H9 (cell line): ENCODE results near the gene ADAM8. TPM values are rescaled to one million over a fixed set of nuclear protein-coding genes. Genes with fewer than 3 reads are reported as not detected.

ENCODE experiments used
- DNase-seq: peaks from one replicate; pipeline ENCODE4 v3.0.0-alpha.2; 2017
- H2AFZ ChIP-seq: one replicate; pipeline ENCODE4 v1.6.1; 2013; ENCODE audit warnings: mild to moderate bottlenecking, low read length, control low read depth, moderate library complexity
- H2AK5ac ChIP-seq: 2 replicates; pipeline ENCODE4 v1.6.1; 2013; ENCODE audit warnings: low read length, control low read depth, mixed read lengths; ENCODE audit not compliant: insufficient read length
- H2BK120ac ChIP-seq: one replicate; pipeline ENCODE4 v1.6.1; 2013; ENCODE audit warnings: low read depth, mild to moderate bottlenecking, low read length, control low read depth, inconsistent platforms; ENCODE audit not compliant: poor library complexity, severe bottlenecking
- H2BK12ac ChIP-seq: 2 replicates; pipeline ENCODE4 v1.6.1; 2013; ENCODE audit warnings: low read length, control low read depth, mixed read lengths, low read depth; ENCODE audit not compliant: insufficient read length
- H2BK15ac ChIP-seq: 2 replicates; pipeline ENCODE4 v1.6.1; 2013; ENCODE audit warnings: low read depth, low read length, control low read depth
- H2BK20ac ChIP-seq: one replicate; pipeline ENCODE4 v1.6.1; 2013; ENCODE audit warnings: low read depth, mild to moderate bottlenecking, low read length, control low read depth, inconsistent platforms; ENCODE audit not compliant: poor library complexity, severe bottlenecking
- H2BK5ac ChIP-seq: 2 replicates; pipeline ENCODE4 v1.6.1; 2013; ENCODE audit warnings: low read length, control low read depth, mixed read lengths; ENCODE audit not compliant: insufficient read length
- H3K14ac ChIP-seq: 2 replicates; pipeline ENCODE4 v1.6.1; 2013; ENCODE audit warnings: low read length, control low read depth; ENCODE audit not compliant: insufficient read depth
- H3K18ac ChIP-seq: 2 replicates; pipeline ENCODE4 v1.6.1; 2013; ENCODE audit warnings: low read depth, mild to moderate bottlenecking, mixed read lengths, low read length, control low read depth; ENCODE audit not compliant: insufficient read length
- H3K23ac ChIP-seq: 2 replicates; pipeline ENCODE4 v1.6.1; 2013; ENCODE audit warnings: low read length, control low read depth, mixed read lengths, low read depth; ENCODE audit not compliant: insufficient read length
- H3K23me2 ChIP-seq: 2 replicates; pipeline ENCODE4 v1.6.1; 2013; ENCODE audit warnings: low read depth, mild to moderate bottlenecking, mixed read lengths, low read length, control low read depth; ENCODE audit not compliant: insufficient read length, poor library complexity, severe bottlenecking
- H3K27ac ChIP-seq: 2 replicates; pipeline ENCODE4 v1.5.1; 2013; ENCODE audit warnings: low read length, control low read depth, mixed read lengths, low read depth; ENCODE audit not compliant: insufficient read length
- H3K27me3 ChIP-seq: 2 replicates; pipeline ENCODE4 v1.6.1; 2013; ENCODE audit warnings: low read length, control low read depth, inconsistent platforms; ENCODE audit not compliant: insufficient read depth
- H3K4ac ChIP-seq: 2 replicates; pipeline ENCODE4 v1.6.1; 2013; ENCODE audit warnings: low read depth, mild to moderate bottlenecking, control low read depth, inconsistent platforms, low read length, moderate library complexity
- H3K4me1 ChIP-seq: 2 replicates; pipeline ENCODE4 v1.6.1; 2013; ENCODE audit warnings: low read length, control low read depth, inconsistent platforms; ENCODE audit not compliant: insufficient read depth
- H3K4me2 ChIP-seq: 2 replicates; pipeline ENCODE4 v1.6.1; 2013; ENCODE audit warnings: low read length, control low read depth, mixed read lengths; ENCODE audit not compliant: insufficient read length, insufficient read depth
- H3K56ac ChIP-seq: 2 replicates; pipeline ENCODE4 v1.6.1; 2013; ENCODE audit warnings: low read depth, mild to moderate bottlenecking, mixed read lengths, low read length, control low read depth; ENCODE audit not compliant: insufficient read length
- H3K79me1 ChIP-seq: 2 replicates; pipeline ENCODE4 v1.6.1; 2013; ENCODE audit warnings: low read depth, mild to moderate bottlenecking, moderate library complexity, low read length, control low read depth, inconsistent platforms; ENCODE audit not compliant: insufficient read depth, poor library complexity, severe bottlenecking
- H3K79me2 ChIP-seq: 2 replicates; pipeline ENCODE4 v1.6.1; 2013; ENCODE audit warnings: low read length, control low read depth, inconsistent platforms; ENCODE audit not compliant: insufficient read depth
- H3K9ac ChIP-seq: 2 replicates; pipeline ENCODE4 v1.6.1; 2013; ENCODE audit warnings: low read length, control low read depth, mixed read lengths; ENCODE audit not compliant: insufficient read length; ENCODE audit errors: extremely low read depth
- H3K9me3 ChIP-seq: one replicate; pipeline ENCODE4 v1.6.1; 2013; ENCODE audit warnings: low read depth, low read length, inconsistent platforms; ENCODE audit not compliant: control insufficient read depth
- H3T11ph ChIP-seq: one replicate; pipeline ENCODE4 v1.6.1; 2013; ENCODE audit warnings: mild to moderate bottlenecking, low read length, control low read depth, inconsistent platforms
- H4K20me1 ChIP-seq: one replicate; pipeline ENCODE4 v1.6.1; 2013; ENCODE audit not compliant: control insufficient read depth, insufficient read length, insufficient read depth
- H4K5ac ChIP-seq: 2 replicates; pipeline ENCODE4 v1.6.1; 2013; ENCODE audit warnings: low read depth, mild to moderate bottlenecking, mixed read lengths, low read length, control low read depth; ENCODE audit not compliant: insufficient read length
- H4K8ac ChIP-seq: replicated peaks from 2 replicates; pipeline ENCODE4 v1.6.1; 2013; ENCODE audit warnings: low read length, control low read depth, mixed read lengths, low read depth; ENCODE audit not compliant: insufficient read length
- H4K91ac ChIP-seq: 2 replicates; pipeline ENCODE4 v1.6.1; 2013; ENCODE audit warnings: low read depth, mild to moderate bottlenecking, moderate library complexity, mixed read lengths, low read length, control low read depth; ENCODE audit not compliant: insufficient read length
- H3K27ac Mint-ChIP-seq, 3 experiments: 2 replicates in 2 of 3; 3 replicates in 1 of 3; pipeline ENCODE4 v1.8.0; 2020 to 2021; ENCODE audit warnings: mixed read lengths in 3 of 3, mild to moderate bottlenecking in 1 of 3, moderate library complexity in 1 of 3
- H3K27me3 Mint-ChIP-seq: 2 replicates; pipeline ENCODE4 v1.8.0; 2021; ENCODE audit warnings: low read depth, mild to moderate bottlenecking, moderate library complexity, mixed read lengths
- H3K36me3 Mint-ChIP-seq, 3 experiments: 2 replicates in 2 of 3; 3 replicates in 1 of 3; pipeline ENCODE4 v1.8.0; 2020 to 2021; ENCODE audit warnings: low read depth in 3 of 3, mixed read lengths in 3 of 3; ENCODE audit not compliant: insufficient read depth in 1 of 3
- H3K4me1 Mint-ChIP-seq, 2 experiments: 2 replicates each; pipeline ENCODE4 v1.8.0; 2020; ENCODE audit warnings: mixed read lengths in 2 of 2
- H3K4me3 Mint-ChIP-seq, 2 experiments: 2 replicates in 1 of 2; 3 replicates in 1 of 2; pipeline ENCODE4 v1.8.0; 2020 to 2021; ENCODE audit warnings: mild to moderate bottlenecking in 2 of 2, mixed read lengths in 2 of 2, moderate library complexity in 1 of 2
- H3K9me3 Mint-ChIP-seq, 2 experiments: 2 replicates in 1 of 2; 3 replicates in 1 of 2; pipeline ENCODE4 v1.8.0; 2020; ENCODE audit warnings: mild to moderate bottlenecking in 2 of 2, mixed read lengths in 2 of 2, moderate library complexity in 1 of 2
- WGBS: extraction: QIAGEN DNeasy Blood & Tissue Kit; methylation state at CpG from one replicate; pipeline ENCODE4 v1.1.7; 2013; ENCODE audit warnings: missing lambda C conversion rate, low lambda C conversion rate, mixed read lengths; ENCODE audit not compliant: insufficient read length; ENCODE audit errors: extremely low coverage; 5-methylcytosine and 5-hydroxymethylcytosine counted together
- total RNA-seq: library from RNA; stranded (reverse); gene quantifications from 2 replicates; pipeline ENCODE4 v1.2.1, GENCODE V29; 2021
- TF ChIP-seq, protein P1 (sequence below): fragments of 200-600 bp; sonication (generic); conservative IDR thresholded peaks from 3 replicates; pipeline ENCODE4 v1.8.0; 2021; ENCODE audit warnings: antibody characterized with exemption, mild to moderate bottlenecking

Gene ADAM8
- total RNA-seq, 1 experiment from 2014 or later = 5.4 TPM

DNA sequence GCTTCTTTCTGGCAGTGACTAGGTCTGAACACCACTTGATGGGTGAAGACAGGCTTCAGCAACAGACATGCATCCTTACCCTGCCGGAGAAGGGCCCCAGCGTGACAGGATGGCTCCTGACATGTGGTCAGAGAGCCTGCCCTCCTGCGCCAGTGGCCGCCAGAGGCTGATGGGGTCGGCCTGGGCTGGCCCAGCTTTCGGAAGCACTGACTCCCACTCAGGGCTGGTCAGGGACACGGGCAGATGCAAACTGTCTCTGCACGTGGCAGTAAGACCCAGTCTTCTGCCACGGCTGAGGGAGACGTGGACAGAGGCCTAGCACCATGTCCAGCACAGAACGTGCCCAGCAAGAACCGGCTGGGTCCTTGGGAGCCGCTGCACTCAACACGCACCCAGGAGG lies 21.8 kb upstream of the ADAM8 start:
- Histone ChIP-seq H3K18ac (no peak overlapping the region), H2BK5ac (no peak overlapping the region), H2BK15ac (no peak overlapping the region), H3K79me1 (peaks cover 1% of the 10 kb centered on the region), H3K27ac (no peak overlapping the region), H3K4ac (no peak overlapping the region), H3K9me3 (no peaks in the 10 kb centered on the region), H4K5ac (no peak overlapping the region), H2AFZ (no peak overlapping the region), H4K91ac (no peak overlapping the region), H4K8ac (no peak overlapping the region), H3K23ac (no peak overlapping the region), H3K4me2 (no peak overlapping the region), H3K4me1 (no peaks in the 10 kb centered on the region), H2BK20ac (no peak overlapping the region), H3T11ph (no peak overlapping the region), H3K56ac (no peak overlapping the region), H3K79me2 (no peaks in the 10 kb centered on the region; the same call in 1 of the 2 replicates), H2BK12ac (no peak overlapping the region), H3K27me3 (no peaks in the 10 kb centered on the region), H2AK5ac (no peak overlapping the region), H3K14ac (no peak overlapping the region), H3K9ac (no peak overlapping the region), H2BK120ac (no peak overlapping the region), H4K20me1 (no peaks in the 10 kb centered on the region), H3K23me2 (no peaks in the 10 kb centered on the region)
- DNase-seq = no peak
- Mint-ChIP-seq H3K9me3 (no peaks in the 10 kb centered on the region; a peak in 1 of 5 replicates), H3K27ac (no peak overlapping the region), H3K36me3 (peaks cover 27 to 76% (median 75%) of the 10 kb centered on the region in 3 experiments), H3K27me3 (no peaks in the 10 kb centered on the region), H3K4me3 (no peak overlapping the region), H3K4me1 (no peaks in the 10 kb centered on the region)
- TF ChIP-seq, protein P1, sequence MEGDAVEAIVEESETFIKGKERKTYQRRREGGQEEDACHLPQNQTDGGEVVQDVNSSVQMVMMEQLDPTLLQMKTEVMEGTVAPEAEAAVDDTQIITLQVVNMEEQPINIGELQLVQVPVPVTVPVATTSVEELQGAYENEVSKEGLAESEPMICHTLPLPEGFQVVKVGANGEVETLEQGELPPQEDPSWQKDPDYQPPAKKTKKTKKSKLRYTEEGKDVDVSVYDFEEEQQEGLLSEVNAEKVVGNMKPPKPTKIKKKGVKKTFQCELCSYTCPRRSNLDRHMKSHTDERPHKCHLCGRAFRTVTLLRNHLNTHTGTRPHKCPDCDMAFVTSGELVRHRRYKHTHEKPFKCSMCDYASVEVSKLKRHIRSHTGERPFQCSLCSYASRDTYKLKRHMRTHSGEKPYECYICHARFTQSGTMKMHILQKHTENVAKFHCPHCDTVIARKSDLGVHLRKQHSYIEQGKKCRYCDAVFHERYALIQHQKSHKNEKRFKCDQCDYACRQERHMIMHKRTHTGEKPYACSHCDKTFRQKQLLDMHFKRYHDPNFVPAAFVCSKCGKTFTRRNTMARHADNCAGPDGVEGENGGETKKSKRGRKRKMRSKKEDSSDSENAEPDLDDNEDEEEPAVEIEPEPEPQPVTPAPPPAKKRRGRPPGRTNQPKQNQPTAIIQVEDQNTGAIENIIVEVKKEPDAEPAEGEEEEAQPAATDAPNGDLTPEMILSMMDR = no peak
- no CpG with 5 or more reads among the region's 14 CpGs for WGBS
